ENCODE measurements around the gene FANCD2. TPM values are rescaled to one million over a fixed set of nuclear protein-coding genes. Genes with fewer than 3 reads are reported as not detected.

FANCD2 gene
- total RNA-seq, 2 donors from 2014 or later: 1.7 to 2.0 TPM

DNA sequence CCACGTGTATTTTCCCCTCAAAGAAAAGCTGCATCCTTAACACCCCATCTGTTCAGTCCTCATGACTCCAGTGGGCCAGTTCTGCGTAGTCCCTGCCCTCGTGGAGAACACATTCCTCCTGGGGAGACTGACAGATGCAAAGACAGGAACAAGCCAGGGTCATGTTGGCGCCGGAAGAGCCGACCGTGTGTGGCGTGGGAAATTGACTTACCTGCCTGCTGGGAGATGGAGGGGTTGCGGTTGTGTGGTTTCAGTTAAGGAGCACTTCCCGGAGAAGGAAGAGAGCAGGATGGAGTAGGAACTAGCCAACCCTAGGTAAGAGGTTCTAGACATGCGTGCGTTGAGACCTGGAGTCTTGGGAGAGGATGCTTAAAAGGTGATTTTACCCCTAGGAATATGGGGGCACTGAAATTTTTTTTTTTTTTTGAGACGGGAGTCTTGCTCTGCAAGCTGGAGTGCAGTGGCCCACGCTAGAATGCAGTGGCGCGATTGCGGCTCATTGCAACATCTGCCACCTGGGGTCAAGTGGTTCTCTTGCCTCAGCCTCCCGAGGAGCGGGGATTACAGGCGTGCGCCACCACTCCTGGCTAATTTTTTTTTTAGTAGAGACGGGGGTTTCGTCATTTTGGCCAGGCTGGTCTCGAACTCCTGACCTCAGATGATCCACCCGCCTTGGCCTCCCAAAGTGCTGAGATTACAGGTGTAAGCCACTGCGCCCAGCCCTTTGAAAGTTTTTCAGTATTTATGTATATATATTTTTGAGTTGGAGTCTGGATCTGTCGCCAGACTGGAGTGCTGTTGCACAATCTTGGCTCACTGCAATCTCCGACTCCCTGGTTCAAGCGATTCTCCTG, 116.7 kb downstream of the FANCD2 start:
- peaks cover 0 to 23% of the 10 kb centered on the region in 2 donors for H3K4me1 ChIP-seq
- no peak for DNase-seq (ENCODE audit: low spot score)

GRCh38 chr3:10145685-10146084, 119.4 kb downstream of the FANCD2 start:
- Histone ChIP-seq H3K27me3 (no peaks in the 10 kb centered on the region), H3K4me1 (peaks cover 0 to 23% of the 10 kb centered on the region in 2 donors), H3K4me3 (no peak overlapping the region), H3K27ac (no peak overlapping the region), H3K9me3 (no peaks in the 10 kb centered on the region), H3K36me3 (peaks cover 27% of the 10 kb centered on the region)
- TF ChIP-seq, protein P1, sequence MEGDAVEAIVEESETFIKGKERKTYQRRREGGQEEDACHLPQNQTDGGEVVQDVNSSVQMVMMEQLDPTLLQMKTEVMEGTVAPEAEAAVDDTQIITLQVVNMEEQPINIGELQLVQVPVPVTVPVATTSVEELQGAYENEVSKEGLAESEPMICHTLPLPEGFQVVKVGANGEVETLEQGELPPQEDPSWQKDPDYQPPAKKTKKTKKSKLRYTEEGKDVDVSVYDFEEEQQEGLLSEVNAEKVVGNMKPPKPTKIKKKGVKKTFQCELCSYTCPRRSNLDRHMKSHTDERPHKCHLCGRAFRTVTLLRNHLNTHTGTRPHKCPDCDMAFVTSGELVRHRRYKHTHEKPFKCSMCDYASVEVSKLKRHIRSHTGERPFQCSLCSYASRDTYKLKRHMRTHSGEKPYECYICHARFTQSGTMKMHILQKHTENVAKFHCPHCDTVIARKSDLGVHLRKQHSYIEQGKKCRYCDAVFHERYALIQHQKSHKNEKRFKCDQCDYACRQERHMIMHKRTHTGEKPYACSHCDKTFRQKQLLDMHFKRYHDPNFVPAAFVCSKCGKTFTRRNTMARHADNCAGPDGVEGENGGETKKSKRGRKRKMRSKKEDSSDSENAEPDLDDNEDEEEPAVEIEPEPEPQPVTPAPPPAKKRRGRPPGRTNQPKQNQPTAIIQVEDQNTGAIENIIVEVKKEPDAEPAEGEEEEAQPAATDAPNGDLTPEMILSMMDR (IDR thresholded peaks at IDR 0.05): no peak
- DNase-seq (ENCODE audit: low spot score): no peak

More for the DNA sequence above, 116.7 kb downstream of the FANCD2 start:
- no peak overlapping the region for H3K27ac ChIP-seq
- H3K4me3 ChIP-seq: peak overlapping the region; percentile 70 to 81
- no peaks in the 10 kb centered on the region for H3K9me3 ChIP-seq
- TF ChIP-seq, protein P1 (IDR thresholded peaks at IDR 0.05): no peak
- peaks cover 4% of the 10 kb centered on the region for H3K36me3 ChIP-seq
- H3K27me3 ChIP-seq: no peaks in the 10 kb centered on the region

- Histone ChIP-seq H3K9me3 (no peaks in the 10 kb centered on the region), H3K36me3 (peaks cover 52% of the 10 kb centered on the region), H3K4me3 (no peak overlapping the region), H3K4me1 (peaks cover 0 to 3% of the 10 kb centered on the region in 2 donors), H3K27ac (no peak overlapping the region), H3K27me3 (no peaks in the 10 kb centered on the region)
- no peak for DNase-seq (ENCODE audit: low spot score)
- TF ChIP-seq, protein P1 (IDR thresholded peaks at IDR 0.05): no peak
Measured at GRCh38 chr3:10149226-10149625, 123.0 kb downstream of the FANCD2 start.

GRCh38 chr3:10150987-10151386, 124.8 kb downstream of the FANCD2 start:
- no peak for DNase-seq (ENCODE audit: low spot score)
- H3K36me3 ChIP-seq: peaks cover 52% of the 10 kb centered on the region
- H3K9me3 ChIP-seq: no peaks in the 10 kb centered on the region
- TF ChIP-seq, protein P1 (IDR thresholded peaks at IDR 0.05): no peak
- H3K4me3 ChIP-seq: no peak overlapping the region
- H3K27ac ChIP-seq: no peak overlapping the region
- H3K4me1 ChIP-seq: no peaks in the 10 kb centered on the region
- no peaks in the 10 kb centered on the region for H3K27me3 ChIP-seq

Other genes with a start within 250 kb of the FANCD2 start
- gene TADA3, start 234.0 kb upstream of the FANCD2 start, total RNA-seq: 10 to 100 TPM; 43.6 to 57.3 TPM
- 10 to 100 TPM; 69.0 to 89.6 TPM for gene ARPC4, start 233.4 kb upstream of the FANCD2 start, total RNA-seq
- gene TTLL3, start 216.2 kb upstream of the FANCD2 start, total RNA-seq: 10 to 100 TPM; 12.2 to 13.1 TPM
- gene RPUSD3, start 182.4 kb upstream of the FANCD2 start, total RNA-seq: 10 to 100 TPM; 46.7 to 55.2 TPM
- gene CIDEC, start 146.2 kb upstream of the FANCD2 start, total RNA-seq: 10 to 100 TPM in 1 of 2 donors, 1 to 10 TPM in 1; 1.3 to 17.1 TPM
- 10 to 100 TPM; 39.8 to 44.8 TPM for gene JAGN1, start 135.8 kb upstream of the FANCD2 start, total RNA-seq
- gene IL17RE, start 123.6 kb upstream of the FANCD2 start, total RNA-seq: 1 to 10 TPM in 1 of 2 donors, under 1 TPM in 1; 0.89 to 2.6 TPM
- gene IL17RC, start 109.3 kb upstream of the FANCD2 start, total RNA-seq: 10 to 100 TPM; 32.5 to 49.1 TPM
- 10 to 100 TPM; 63.9 to 79.0 TPM for gene CRELD1, start 92.6 kb upstream of the FANCD2 start, total RNA-seq
- 1 to 10 TPM; 1.4 to 1.9 TPM for gene PRRT3, start 74.0 kb upstream of the FANCD2 start, total RNA-seq
- gene EMC3, start 39.6 kb upstream of the FANCD2 start, total RNA-seq: 100 to 1,000 TPM in 1 of 2 donors, 10 to 100 TPM in 1; 69.8 to 111 TPM
- gene FANCD2OS, start 81.8 kb downstream of the FANCD2 start, total RNA-seq: not detected
- 10 to 100 TPM; 58.3 to 94.3 TPM for gene BRK1, start 89.2 kb downstream of the FANCD2 start, total RNA-seq
- gene VHL, start 115.3 kb downstream of the FANCD2 start, total RNA-seq: 10 to 100 TPM; 14.1 to 16.5 TPM
- 1 to 10 TPM; 1.1 to 2.8 TPM for gene IRAK2, start 138.5 kb downstream of the FANCD2 start, total RNA-seq
- 10 to 100 TPM in 1 of 2 donors, 1 to 10 TPM in 1; 9.8 to 14.3 TPM for gene TATDN2, start 222.0 kb downstream of the FANCD2 start, total RNA-seq